ENCODE measurements around the gene TENT4A.

TENT4A gene

GRCh38 chr5:6801236-6801635 is 88.0 kb downstream of the TENT4A start:
- H3K4me3 ChIP-seq (ENCODE audit: low read depth, low read length): no peak overlapping the region
- no peak for TF ChIP-seq CTCF (IDR thresholded peaks at IDR 0.05; ENCODE audit: low read depth, low read length)

- no peak overlapping the region for H3K4me3 ChIP-seq (ENCODE audit: low read depth, low read length)
- no peak for TF ChIP-seq CTCF (IDR thresholded peaks at IDR 0.05; ENCODE audit: low read depth, low read length)
Observed at GRCh38 chr5:6803981-6804550, 90.8 kb downstream of the TENT4A start.

GRCh38 chr5:6804766-6805501 is 91.7 kb downstream of the TENT4A start:
- TF ChIP-seq CTCF (IDR thresholded peaks at IDR 0.05; ENCODE audit: low read depth, low read length): no peak
- H3K4me3 ChIP-seq (ENCODE audit: low read depth, low read length): no peak overlapping the region

GRCh38 chr5:6805841-6806240 is 92.6 kb downstream of the TENT4A start:
- H3K4me3 ChIP-seq (ENCODE audit: low read depth, low read length): no peak overlapping the region
- no peak for TF ChIP-seq CTCF (IDR thresholded peaks at IDR 0.05; ENCODE audit: low read depth, low read length)

Data from WI38 (cell line).